Activated T-helper 17 cell treated with anti-CD3 and anti-CD28 coated beads, Interleukin-2, amount 50 U/mL, for 72 hours (primary cell): ENCODE measurements around the gene ZBED3. TPM values are rescaled to one million over a fixed set of nuclear protein-coding genes. Genes with fewer than 3 reads are reported as not detected.

ENCODE experiments used
- ATAC-seq: fragments of 150-1000 bp; cut with Tn5 transposase; replicated peaks from 2 replicates; pipeline ENCODE4 v1.10.0; 2021; ENCODE audit warnings: mild to moderate bottlenecking, moderate library complexity
- H3K27ac Mint-ChIP-seq: one replicate; pipeline ENCODE4 v1.8.0; 2022; ENCODE audit warnings: mixed read lengths
- H3K27me3 Mint-ChIP-seq: one replicate; pipeline ENCODE4 v1.8.0; 2022; ENCODE audit warnings: mixed read lengths
- H3K36me3 Mint-ChIP-seq: one replicate; pipeline ENCODE4 v1.8.0; 2022; ENCODE audit warnings: low read depth, mild to moderate bottlenecking, mixed read lengths
- H3K4me1 Mint-ChIP-seq: one replicate; pipeline ENCODE4 v1.8.0; 2022; ENCODE audit warnings: mixed read lengths
- H3K4me3 Mint-ChIP-seq: one replicate; pipeline ENCODE4 v1.8.0; 2022; ENCODE audit warnings: mild to moderate bottlenecking, mixed read lengths
- H3K9me3 Mint-ChIP-seq: one replicate; pipeline ENCODE4 v1.8.0; 2022; ENCODE audit warnings: mixed read lengths
- total RNA-seq, 2 donors: library from RNA; stranded (reverse); gene quantifications; one replicate each; pipeline ENCODE4 v1.2.3, GENCODE V29; 2022

The ZBED3 gene
- total RNA-seq, 2 donors from 2014 or later: 0.04 TPM; not detected in 1

DNA sequence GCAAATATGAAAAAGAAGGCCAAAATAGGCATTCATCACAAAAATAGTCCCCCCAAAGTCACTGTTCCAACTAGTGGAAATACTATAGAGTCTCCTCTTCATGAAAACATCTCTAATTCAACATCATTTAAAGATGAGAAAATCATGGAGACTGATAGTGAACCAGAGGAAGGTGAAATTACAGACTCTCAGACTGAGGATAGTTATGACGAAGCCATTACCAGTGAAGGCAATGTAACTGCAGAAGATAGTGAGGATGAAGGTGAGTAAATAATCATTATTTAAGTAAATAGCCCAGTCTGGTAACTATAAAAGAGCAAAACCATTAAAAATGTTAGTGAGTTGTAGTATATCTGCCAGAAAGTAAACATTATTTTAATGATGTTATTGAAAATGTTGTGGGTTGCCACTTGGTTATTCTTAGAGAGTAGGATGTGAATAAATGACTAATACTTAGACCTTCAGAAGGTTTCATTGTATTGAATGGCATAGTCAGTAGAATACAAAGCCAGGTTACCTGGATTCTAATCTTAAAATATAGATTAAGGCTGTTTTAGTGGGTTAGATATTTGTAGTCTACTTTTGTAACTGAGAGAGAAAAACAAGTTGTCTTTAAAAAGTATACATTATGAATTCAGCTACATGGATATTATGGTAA lies 40.5 kb downstream of the ZBED3 start:
- H3K27ac Mint-ChIP-seq: peak overlapping the region; percentile 58
- H3K4me1 Mint-ChIP-seq: peaks cover 10% of the 10 kb centered on the region
- peaks cover 72% of the 10 kb centered on the region for H3K36me3 Mint-ChIP-seq
- no peak overlapping the region for H3K4me3 Mint-ChIP-seq
- peak; percentile 89 for ATAC-seq
- H3K27me3 Mint-ChIP-seq: no peaks in the 10 kb centered on the region
- H3K9me3 Mint-ChIP-seq: no peaks in the 10 kb centered on the region

DNA sequence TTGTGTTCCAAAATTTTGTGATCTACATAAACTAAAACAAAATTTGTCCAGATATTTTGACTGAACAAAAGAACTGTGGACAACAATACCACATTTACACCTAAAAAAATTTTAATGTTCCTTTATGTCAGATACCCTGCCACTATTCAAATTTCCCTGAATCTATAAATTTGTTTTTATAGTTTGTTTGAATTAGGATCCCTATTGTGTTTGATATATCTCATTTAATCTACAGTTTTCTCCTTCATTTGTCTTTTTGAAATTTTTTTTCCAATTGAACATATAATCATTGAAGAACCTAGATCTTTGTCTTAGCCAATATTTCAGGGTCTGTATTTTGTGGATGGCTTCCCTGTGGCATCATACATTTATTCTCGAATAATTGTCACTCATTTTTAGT lies 51.1 kb downstream of the ZBED3 start:
- H3K27ac Mint-ChIP-seq: no peak overlapping the region

DNA sequence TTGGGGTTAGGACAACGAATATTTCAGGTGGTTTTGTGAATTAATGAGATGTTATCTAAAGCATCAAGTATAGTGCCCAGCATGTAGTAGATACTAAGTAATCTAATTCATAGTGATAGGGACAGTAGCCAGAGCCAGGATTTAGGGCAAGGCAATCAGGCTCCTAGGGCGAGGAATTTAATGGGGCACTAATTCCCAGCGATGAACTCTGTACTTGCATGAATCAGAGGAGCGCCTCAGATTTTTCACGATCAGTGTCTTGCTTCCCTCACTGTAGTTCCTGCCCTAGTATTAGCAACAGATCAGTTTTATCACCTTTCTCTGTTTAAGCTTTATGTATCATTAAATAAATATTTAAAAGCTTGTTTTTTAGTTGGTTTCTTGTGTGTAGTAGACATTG lies 53.7 kb downstream of the ZBED3 start:
- Mint-ChIP-seq H3K9me3 (peaks cover 12% of the 10 kb centered on the region), H3K36me3 (peaks cover 71% of the 10 kb centered on the region), H3K27me3 (no peaks in the 10 kb centered on the region), H3K4me3 (peak overlapping the region; percentile 26), H3K27ac (peak overlapping the region; percentile 48), H3K4me1 (peaks cover 15% of the 10 kb centered on the region)
- ATAC-seq: no peak

More for the DNA sequence above, 51.1 kb downstream of the ZBED3 start:
- no peak for ATAC-seq
- Mint-ChIP-seq H3K4me1 (peaks cover 10% of the 10 kb centered on the region), H3K9me3 (no peaks in the 10 kb centered on the region), H3K27me3 (no peaks in the 10 kb centered on the region), H3K4me3 (no peak overlapping the region), H3K36me3 (peaks cover 89% of the 10 kb centered on the region)

DNA sequence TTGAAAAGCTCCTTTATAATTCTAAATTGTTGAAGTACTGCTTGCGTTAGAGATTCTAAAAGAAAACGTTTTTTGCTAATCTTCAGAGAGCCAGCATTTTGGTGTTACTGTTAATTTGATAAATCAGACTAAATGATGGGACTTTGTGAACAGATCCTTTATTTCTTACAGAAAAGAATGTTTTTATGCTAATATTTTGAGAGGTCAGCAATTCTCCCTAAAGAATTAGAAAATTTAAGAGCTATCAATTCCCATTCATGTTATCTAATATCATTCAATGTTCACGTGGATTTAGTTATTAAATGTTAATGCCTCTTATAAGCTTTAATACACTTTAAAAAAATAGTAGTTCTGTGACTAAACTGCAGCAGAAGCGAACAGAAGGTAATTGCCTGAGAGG lies 54.5 kb downstream of the ZBED3 start:
- no peak for ATAC-seq
- Mint-ChIP-seq H3K27me3 (no peaks in the 10 kb centered on the region), H3K9me3 (peaks cover 12% of the 10 kb centered on the region), H3K4me3 (peak overlapping the region; percentile 26), H3K4me1 (peaks cover 15% of the 10 kb centered on the region), H3K27ac (no peak overlapping the region), H3K36me3 (peaks cover 64% of the 10 kb centered on the region)

DNA sequence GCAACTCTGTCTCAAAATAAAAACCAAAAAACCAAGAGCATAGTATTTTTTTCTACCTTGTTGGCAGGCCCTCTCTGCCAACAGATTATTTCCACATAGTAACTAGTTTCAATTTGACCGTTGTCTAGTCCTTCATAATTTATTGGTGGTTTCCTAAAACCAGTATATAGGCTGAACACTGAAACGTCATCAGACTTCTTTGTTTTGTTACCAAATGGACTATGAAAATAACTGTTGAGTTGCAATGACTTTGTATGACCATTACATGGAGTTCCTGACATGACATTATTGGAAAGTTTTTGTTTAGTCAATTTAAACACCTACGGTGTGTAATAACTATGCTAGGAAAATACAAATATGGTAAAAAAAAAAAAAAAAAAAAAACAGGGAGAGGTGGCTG lies 55.2 kb downstream of the ZBED3 start:
- peak overlapping the region; percentile 97 for H3K4me3 Mint-ChIP-seq
- no peaks in the 10 kb centered on the region for H3K27me3 Mint-ChIP-seq
- H3K27ac Mint-ChIP-seq: peak overlapping the region; percentile 73
- H3K36me3 Mint-ChIP-seq: peaks cover 57% of the 10 kb centered on the region
- H3K9me3 Mint-ChIP-seq: peaks cover 12% of the 10 kb centered on the region
- ATAC-seq: no peak
- peaks cover 15% of the 10 kb centered on the region for H3K4me1 Mint-ChIP-seq

DNA sequence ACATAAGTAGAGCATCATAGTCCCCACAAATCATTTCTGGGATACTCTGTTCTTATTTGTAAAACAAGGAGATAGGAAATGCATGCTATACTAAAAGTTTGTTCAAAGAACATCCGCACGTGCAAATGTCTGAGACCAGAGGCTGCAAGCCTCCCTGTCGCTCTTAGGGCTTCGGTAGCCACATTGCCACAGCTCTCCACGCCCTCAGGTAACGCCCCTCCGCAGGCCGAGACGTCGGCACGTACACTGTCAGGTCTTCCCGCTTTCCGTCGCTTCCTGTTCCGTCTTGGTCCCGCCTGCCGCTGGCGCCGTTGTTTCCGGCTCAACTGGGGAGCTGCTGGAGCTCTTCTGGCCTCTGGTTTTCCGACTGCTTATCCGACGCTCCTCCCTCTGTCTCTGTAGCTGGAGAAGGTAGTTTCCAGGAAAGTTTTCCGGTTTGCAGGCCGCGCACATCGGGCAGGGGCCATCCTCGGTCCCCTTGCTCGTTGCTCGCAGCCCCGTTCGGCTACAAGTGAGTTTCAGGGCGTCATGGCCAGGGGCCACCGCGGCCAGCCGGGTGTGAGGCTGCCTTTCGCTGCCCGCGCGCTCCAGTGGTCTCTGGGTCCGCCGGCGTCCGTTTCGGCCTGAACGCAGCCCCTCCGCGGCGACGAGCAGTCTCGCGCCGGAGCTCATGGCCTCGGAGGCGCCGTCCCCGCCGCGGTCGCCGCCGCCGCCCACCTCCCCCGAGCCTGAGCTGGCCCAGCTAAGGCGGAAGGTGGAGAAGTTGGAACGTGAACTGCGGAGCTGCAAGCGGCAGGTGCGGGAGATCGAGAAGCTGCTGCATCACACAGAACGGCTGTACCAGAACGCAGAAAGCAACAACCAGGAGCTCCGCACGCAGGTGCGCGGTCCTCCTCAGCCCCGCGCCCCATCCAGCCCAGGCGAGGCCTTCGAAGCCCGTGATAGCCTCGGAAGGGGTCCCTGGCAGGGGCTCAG lies 56.7 kb downstream of the ZBED3 start, which contains the start of gene AGGF1:
Gene AGGF1, plus strand, starts transcription at position 308 of the 975 bp plus-strand sequence. Its CDS starts 363 bp downstream, at position 671.
- H3K36me3 Mint-ChIP-seq: peaks cover 42% of the 10 kb centered on the region
- peak; percentile 99 for ATAC-seq
- H3K27me3 Mint-ChIP-seq: no peaks in the 10 kb centered on the region
- H3K4me3 Mint-ChIP-seq: peak within 1 kb of the TSS; percentile 97
- H3K27ac Mint-ChIP-seq: peak within 1 kb of the TSS; percentile 96
- H3K4me1 Mint-ChIP-seq: peaks cover 15% of the 10 kb centered on the region
- peaks cover 12% of the 10 kb centered on the region for H3K9me3 Mint-ChIP-seq

DNA sequence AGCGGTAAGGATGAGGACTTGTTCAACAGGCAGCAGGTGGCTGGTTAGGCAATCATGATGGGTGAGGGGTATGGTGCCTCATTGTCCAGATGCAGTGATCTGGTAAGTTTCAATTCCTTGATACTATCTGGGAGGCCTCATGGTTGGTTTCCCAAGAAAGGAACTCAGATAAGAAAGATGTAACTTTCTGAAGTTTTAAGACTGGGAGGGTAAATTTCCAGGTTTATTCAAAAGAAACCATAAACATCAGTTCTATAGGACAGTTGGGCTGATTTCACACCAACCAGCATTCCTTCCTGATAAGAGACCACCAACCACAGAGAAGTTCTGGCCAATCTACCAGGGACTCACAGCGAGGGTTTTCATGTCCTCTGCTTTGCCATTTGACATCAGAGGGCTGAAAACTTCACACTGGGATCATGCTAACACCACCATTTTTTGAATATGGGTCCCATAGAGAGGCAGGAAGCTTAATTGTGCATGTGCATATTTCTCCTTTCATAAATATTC lies 57.7 kb downstream of the ZBED3 start:
- Mint-ChIP-seq H3K27ac (peak overlapping the region; percentile 96), H3K4me1 (peaks cover 15% of the 10 kb centered on the region), H3K36me3 (peaks cover 33% of the 10 kb centered on the region), H3K4me3 (peak overlapping the region; percentile 97), H3K9me3 (peaks cover 12% of the 10 kb centered on the region), H3K27me3 (no peaks in the 10 kb centered on the region)
- ATAC-seq: no peak

DNA sequence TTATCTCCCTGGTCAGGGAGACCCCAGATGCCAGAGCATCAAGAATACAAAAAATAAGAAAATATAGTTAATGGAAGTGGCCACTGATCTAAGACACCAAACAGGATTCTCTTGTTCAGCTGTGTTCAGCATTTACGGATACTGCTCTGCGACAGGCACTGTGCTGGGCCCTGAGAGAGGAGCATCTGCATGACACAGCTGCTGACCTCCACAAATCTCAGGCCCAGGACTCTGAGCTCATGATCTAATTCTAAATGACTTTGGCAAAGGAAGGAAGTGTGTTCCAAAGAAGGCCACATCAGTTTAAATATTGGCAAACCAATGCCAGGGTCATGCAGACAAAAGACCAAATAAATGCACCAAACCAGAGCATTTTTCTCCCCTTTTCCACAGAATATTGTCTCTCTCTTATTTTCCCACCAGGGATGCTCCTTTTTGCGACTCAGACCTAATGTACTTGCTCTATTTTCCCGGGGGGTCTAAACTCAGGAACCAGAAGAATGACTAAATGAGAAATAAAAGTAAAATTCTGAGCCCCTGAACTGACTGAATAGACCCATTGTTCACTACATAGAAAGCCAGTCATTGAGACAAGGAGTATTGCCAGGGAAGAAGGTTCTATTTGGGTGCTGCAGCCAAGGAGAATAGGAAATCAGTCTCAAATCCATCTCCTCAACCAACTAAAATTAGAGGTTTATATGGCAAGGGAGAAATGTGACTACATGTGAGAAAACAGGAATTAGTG lies 58.3 kb downstream of the ZBED3 start:
- no peak for ATAC-seq
- Mint-ChIP-seq H3K27ac (peak overlapping the region; percentile 96), H3K4me3 (peak overlapping the region; percentile 97), H3K4me1 (peaks cover 15% of the 10 kb centered on the region), H3K27me3 (no peaks in the 10 kb centered on the region), H3K9me3 (peaks cover 12% of the 10 kb centered on the region), H3K36me3 (peaks cover 27% of the 10 kb centered on the region)

DNA sequence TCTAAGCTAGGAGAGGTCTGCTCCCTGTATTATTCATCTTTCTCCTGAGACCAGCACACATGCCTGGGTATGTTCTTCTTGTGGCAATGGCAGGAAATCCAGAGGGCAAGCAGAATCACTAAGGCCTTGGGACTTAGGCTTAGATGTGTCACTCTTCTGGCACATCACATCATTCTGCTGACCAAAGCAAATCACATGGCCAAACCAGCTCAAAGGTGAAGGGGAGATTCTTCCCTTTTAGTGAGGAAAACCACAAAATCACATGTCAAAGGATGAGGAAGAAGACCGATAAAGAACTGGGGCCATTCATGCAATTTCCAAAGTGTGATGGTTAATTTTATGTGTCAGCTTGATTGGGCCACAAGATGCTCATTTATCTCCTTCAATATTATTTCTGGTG lies 62.6 kb downstream of the ZBED3 start:
- peaks cover 7% of the 10 kb centered on the region for H3K9me3 Mint-ChIP-seq
- H3K4me1 Mint-ChIP-seq: no peaks in the 10 kb centered on the region
- H3K4me3 Mint-ChIP-seq: no peak overlapping the region
- H3K36me3 Mint-ChIP-seq: no peaks in the 10 kb centered on the region
- peaks cover 18% of the 10 kb centered on the region for H3K27me3 Mint-ChIP-seq
- no peak overlapping the region for H3K27ac Mint-ChIP-seq
- no peak for ATAC-seq

DNA sequence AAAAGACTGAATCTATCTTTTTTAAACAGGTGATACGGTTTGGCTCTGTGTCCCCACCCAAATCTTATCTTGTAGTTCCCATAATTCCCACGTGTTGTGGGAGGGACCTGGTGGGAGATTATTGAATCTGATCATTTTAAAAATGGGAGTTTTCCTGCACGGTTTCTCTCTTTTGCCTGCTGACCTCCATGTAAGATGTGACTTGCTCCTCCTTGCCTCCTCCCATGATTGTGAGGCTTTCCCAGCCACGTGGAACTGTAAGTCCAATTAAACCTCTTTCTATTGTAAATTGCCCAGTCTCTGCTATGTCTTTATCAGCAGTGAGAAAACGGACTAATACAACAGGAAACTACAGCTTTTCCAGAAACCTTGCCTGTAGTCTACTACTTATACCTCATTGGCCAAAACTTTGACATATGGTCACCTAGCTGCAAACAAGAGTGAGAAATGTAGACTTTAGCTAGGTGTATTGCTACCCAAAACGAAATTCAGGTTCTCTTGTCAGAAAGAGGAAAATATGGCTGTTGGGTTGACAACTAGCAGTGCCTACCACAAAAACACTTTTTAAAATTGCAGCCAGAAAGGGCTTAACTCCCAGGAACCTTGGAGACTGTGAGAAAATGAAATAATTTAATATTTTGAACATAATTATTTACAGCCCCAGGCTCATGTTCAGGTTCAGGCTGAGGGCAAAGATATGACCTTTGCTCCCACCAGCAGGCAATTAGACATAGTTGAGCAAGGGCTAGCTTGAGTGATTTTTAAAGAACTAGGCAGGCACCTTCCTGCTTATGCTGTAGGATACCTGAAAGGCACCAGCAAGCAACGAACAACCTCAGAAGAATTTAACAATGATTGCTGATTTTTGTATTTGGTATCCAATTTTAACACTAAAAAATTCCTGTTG lies 64.3 kb downstream of the ZBED3 start:
- H3K27me3 Mint-ChIP-seq: peaks cover 27% of the 10 kb centered on the region
- H3K36me3 Mint-ChIP-seq: no peaks in the 10 kb centered on the region
- no peak overlapping the region for H3K27ac Mint-ChIP-seq
- H3K9me3 Mint-ChIP-seq: no peaks in the 10 kb centered on the region
- no peak overlapping the region for H3K4me3 Mint-ChIP-seq
- ATAC-seq: no peak
- no peaks in the 10 kb centered on the region for H3K4me1 Mint-ChIP-seq

Other genes starting within 250 kb of the ZBED3 start
- gene S100Z, start 237.3 kb downstream of the ZBED3 start, total RNA-seq: 1 to 10 TPM; 5.2 to 7.5 TPM
- under 1 TPM; 0.19 to 0.66 TPM for gene CRHBP, start 134.2 kb downstream of the ZBED3 start, total RNA-seq
- gene AGGF1, start 56.9 kb downstream of the ZBED3 start, total RNA-seq: 10 to 100 TPM; 24.4 to 25.4 TPM
- gene PDE8B, start 123.4 kb upstream of the ZBED3 start, total RNA-seq: not detected